HG03469 (cell line): Measurements from ENCODE around the gene DUSP23.
A peak's percentile ranks its signal among the peaks of the same experiment; 100 is the strongest.

Experiments
- ATAC-seq: cut with Tn5 transposase; IDR thresholded peaks from one replicate; pipeline ENCODE4 v1.9.1; 2021; ENCODE audit warnings: mild to moderate bottlenecking, moderate library complexity, moderate number of reproducible peaks; ENCODE audit not compliant: unreplicated experiment

DUSP23 gene

DNA sequence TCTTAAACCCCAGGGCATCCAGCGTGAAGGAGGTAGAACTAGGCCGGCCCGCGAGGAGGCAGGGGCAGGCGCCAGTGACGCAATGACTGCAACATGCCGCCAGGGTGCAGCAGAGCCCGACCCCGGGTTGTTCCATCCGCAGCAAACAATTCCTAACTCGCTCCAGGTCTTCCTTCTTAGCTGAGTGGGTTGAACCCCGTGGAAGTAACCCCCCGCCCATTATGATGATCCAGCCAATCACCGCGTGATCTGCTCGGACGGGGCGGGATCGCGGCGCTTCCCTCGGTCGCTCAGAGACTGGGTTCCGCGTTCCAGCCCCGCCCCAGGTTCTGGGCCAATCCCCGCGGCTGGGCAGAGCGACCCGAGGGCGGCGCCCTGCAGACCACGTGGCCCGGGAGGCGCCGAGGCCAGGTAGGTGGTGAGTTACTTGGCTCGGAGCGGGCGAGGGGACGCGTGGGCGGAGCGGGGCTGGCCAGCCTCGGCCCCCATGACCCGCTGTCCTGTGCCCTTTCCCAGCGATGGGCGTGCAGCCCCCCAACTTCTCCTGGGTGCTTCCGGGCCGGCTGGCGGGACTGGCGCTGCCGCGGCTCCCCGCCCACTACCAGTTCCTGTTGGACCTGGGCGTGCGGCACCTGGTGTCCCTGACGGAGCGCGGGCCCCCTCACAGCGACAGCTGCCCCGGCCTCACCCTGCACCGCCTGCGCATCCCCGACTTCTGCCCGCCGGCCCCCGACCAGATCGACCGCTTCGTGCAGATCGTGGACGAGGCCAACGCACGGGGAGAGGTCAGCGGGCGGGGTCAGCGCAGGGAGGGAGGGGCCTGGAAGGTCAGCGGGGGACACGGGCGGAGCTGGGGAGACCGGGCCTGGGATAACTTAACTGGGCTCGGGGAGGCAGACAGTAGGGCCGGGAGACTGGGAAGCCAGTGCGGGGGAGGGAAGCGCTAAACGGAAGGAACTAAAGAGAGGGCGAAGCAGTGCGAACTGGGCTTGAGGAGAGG, at the start of gene DUSP23:
DUSP23 (plus strand) TSS at position 380 of the 1,000 bp plus-strand sequence; CDS start at position 519, 139 bp downstream.
- peak; percentile 95 for ATAC-seq

- no peak for ATAC-seq
These were observed 43.4 kb upstream of the DUSP23 start for GRCh38 chr1:159737238-159737916.

- ATAC-seq: no peak
These were observed 36.9 kb upstream of the DUSP23 start for GRCh38 chr1:159743651-159744410.

DNA sequence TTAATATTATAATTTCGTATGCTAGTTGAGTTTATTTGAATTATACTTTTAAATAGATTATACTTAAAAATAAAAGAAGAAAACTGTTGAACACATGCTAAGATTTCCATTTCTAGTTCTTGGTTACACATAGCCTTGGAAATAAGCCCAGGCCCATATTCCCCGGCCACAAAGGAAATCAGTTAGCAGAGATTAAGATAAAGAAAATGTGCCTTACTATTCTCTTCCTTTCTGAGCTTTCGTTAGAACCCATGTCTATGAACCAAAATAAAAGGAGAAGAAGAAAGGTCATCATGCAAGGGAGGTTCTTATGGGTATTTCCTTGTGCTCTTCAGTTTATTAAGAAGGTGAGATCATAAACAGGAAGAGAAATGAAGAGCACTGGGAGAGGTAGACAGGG, 34.1 kb upstream of the DUSP23 start:
- no peak for ATAC-seq

- ATAC-seq: no peak
These were observed 32.4 kb upstream of the DUSP23 start for GRCh38 chr1:159748370-159748769.

DNA sequence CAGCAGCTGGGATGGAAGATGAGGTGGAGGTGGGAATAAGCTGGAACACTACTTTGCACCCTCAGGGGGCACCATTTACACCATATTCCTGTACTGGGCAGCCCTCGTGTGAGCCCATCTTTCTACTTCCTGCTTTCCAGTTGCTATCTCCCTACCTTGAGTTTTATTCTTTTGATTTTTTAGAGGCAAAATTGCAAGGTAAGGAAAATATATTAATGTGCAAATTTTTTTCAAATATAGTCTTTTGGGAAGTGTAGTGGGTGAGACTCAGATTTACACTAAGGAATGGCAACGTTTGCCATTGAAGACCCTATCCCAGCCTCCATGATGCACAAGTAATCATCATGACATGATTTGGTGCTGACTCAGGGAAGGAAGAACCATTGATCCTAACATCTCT, 31.1 kb upstream of the DUSP23 start:
- ATAC-seq: no peak

- ATAC-seq: no peak
These were observed 30.1 kb upstream of the DUSP23 start for GRCh38 chr1:159750621-159751020.

GRCh38 chr1:159751031-159751430, 29.7 kb upstream of the DUSP23 start:
- ATAC-seq: no peak

DNA sequence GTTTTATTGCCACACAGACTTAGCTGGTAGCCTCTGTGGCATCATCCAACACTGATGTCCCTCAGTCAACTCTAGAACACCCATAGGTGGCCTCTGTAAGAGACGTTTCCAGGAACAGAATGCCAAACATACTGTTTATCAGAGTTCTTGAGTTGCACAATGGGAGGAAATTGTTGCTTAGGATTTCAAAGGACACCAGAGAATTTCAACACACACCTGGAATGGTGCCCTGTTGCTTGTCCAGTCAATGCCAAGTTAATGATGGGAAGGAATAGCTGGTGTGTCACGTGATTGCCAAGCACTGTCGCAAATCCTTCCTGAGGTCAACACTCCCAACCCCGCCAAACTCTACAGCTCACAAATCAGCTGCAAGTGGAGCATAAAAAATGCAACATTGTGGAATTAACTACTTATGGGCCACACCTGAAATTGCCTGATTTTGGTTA, 28.6 kb upstream of the DUSP23 start:
- ATAC-seq: no peak

DNA sequence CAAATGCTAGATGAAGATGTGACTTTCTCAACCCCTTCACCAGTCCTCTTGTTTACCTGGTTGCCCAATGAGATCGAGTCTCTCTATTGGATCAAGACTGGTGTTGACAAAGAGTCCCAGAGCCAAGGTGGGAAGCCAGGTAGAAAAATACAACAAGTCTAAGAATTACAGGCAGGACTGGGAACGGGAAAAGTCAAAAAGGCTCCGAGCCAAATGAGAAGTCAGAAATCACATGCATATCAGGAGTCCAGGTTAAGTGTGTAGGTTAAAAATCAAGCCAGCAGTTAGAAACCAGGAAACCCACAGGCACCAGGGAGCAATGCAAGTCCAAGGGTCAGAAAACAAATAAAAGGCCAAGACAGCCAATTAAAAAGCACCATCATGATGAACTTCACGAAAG, 27.4 kb upstream of the DUSP23 start:
- no peak for ATAC-seq

DNA sequence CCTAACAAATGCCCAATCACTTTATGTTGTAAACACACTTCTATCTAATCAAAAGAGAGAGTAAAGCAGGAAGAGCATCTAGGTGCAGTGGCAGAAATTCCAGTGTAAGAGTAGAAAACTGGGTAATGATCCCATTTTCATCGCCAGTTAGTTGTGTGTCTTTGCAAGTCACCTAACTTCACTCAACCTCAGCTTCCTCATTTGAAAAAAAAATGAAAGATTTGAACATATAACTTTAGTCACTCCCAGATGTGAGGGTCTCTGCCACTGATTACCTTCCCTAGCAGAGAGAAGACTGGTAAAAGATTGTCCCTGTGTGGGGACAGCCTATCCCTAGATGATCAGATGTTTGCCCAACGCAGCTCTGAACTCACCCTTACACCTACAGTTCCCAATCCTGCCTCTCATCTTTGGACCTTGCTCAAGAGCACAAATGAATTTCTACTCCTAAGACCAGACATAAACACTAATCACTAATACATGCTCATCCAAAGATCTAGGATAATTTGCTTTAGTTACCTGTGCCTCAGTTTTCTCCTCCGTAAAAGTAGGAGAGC, 25.2 kb upstream of the DUSP23 start:
- ATAC-seq: no peak

DNA sequence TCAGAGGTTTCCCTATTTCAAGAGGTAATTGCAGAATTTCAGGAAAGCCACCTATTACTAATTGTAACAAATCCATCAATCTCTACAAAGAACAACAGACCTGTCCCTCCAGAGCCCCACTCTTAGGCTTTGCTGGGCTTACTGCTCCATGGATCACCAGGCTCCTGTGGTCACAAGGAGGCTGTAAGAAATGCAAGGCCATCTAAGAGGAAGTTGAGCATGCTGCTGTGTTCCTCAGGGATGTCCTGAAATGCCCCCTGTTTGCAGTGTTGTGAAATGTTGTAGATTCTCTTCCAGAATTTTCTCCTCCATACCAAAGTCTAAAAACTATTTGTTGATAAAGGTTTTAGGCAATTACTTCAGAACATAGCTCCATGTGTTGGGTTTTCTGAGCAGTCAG, 24.4 kb upstream of the DUSP23 start:
- no peak for ATAC-seq

GRCh38 chr1:159763686-159764085, 17.1 kb upstream of the DUSP23 start:
- no peak for ATAC-seq

DNA sequence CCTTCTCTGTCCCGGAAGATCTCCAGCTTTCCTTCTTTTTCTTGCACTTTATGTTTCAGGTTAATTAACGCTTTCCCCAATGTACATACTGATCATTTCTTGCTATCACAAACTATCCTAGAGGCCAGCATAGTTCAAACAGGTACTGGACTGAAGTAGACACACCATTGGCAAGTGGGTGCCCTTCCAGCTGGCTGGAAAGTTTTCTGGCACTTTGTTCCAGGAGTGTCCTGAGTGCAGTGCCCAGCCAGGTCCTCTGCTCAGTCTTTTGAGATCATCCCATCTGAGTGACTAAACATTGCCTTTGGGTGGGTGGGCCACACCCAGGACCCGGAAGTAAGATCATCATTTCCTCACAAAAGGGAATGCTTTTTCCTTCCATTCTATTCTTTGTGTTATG, 15.0 kb upstream of the DUSP23 start:
- no peak for ATAC-seq

GRCh38 chr1:159771127-159771895, 9.5 kb upstream of the DUSP23 start:
- ATAC-seq: no peak

GRCh38 chr1:159774465-159774864, 6.3 kb upstream of the DUSP23 start:
- no peak for ATAC-seq

- ATAC-seq: no peak
These were observed 5.0 kb upstream of the DUSP23 start for GRCh38 chr1:159775716-159776115.

GRCh38 chr1:159778266-159778665, 2.5 kb upstream of the DUSP23 start:
- no peak for ATAC-seq

DNA sequence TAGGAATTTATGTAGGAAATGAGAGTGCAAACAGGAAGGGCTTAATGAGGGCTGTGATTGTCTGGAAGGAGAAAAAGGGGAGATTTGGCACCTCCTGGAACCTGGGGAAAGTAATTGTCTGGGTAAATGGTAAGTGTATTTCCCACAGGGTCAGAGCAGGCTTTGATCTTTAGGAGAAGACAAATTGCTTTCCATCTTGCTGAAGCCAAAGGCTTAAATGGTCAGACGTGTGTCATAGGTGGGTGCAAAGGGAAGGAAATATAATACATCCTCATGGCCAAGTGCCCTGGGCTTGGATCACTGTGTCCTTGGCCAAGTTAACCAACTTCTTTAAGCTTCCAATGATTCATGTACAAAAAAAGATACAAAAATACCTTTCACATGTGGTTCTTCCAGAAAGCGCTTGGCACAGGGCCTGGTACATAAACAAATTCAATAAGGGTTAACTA, 1.3 kb upstream of the DUSP23 start:
- no peak for ATAC-seq

- ATAC-seq: no peak
These were observed 1.2 kb downstream of the DUSP23 start for GRCh38 chr1:159781992-159782391.
